Measurements from ENCODE around the gene CLCN5.

Gene CLCN5

DNA sequence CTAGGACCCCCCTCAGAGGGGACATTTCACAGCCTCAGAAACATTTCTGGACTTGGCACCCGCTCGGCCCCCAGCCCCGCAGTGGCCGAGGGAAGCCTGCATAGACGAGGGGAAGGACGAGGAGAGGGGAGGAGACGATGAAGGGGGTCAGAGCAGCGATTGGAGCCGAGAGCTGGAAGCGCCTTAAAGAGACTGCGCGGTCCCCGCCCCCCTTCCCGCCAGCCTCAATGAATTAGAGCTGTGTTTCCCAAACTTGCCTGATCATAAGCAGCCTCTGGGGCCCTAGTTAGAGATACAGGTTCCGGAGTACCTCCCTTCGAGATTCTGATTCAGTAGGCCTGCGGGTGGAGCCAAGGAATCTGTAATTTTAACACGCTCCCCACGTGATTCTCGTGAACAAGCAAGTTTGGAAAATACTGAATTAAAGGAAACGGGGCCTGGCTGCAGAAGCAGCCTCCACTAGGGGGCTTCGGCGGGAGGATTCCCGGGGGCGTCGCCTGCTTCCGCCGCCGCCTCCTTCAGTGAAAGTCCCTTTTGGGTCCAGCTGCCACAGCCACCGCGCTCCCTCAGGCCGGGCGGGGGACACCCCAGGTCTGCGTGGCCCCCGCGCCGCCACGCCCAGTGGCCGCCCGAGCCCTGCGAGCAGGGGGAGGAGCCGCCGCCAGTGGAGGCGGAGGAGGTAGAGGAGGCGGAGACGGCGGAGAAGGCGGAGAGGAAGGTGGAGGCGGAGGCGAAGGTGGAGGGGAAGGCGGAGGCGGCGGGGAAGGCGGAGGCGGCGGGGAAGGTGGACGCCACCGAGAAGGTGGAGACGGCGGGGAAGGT lies 43.4 kb upstream of the CLCN5 start, which contains the start of gene USP27X:
Gene USP27X, plus strand, starts transcription at position 651 of the 822 bp plus-strand sequence. CDS start 824 bp downstream, outside the sequence.
- TF ChIP-seq, protein P1, sequence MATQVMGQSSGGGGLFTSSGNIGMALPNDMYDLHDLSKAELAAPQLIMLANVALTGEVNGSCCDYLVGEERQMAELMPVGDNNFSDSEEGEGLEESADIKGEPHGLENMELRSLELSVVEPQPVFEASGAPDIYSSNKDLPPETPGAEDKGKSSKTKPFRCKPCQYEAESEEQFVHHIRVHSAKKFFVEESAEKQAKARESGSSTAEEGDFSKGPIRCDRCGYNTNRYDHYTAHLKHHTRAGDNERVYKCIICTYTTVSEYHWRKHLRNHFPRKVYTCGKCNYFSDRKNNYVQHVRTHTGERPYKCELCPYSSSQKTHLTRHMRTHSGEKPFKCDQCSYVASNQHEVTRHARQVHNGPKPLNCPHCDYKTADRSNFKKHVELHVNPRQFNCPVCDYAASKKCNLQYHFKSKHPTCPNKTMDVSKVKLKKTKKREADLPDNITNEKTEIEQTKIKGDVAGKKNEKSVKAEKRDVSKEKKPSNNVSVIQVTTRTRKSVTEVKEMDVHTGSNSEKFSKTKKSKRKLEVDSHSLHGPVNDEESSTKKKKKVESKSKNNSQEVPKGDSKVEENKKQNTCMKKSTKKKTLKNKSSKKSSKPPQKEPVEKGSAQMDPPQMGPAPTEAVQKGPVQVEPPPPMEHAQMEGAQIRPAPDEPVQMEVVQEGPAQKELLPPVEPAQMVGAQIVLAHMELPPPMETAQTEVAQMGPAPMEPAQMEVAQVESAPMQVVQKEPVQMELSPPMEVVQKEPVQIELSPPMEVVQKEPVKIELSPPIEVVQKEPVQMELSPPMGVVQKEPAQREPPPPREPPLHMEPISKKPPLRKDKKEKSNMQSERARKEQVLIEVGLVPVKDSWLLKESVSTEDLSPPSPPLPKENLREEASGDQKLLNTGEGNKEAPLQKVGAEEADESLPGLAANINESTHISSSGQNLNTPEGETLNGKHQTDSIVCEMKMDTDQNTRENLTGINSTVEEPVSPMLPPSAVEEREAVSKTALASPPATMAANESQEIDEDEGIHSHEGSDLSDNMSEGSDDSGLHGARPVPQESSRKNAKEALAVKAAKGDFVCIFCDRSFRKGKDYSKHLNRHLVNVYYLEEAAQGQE (IDR thresholded peaks at IDR 0.05; ENCODE audit: low read depth), result no peak
- TF ChIP-seq TEAD4 (IDR thresholded peaks at IDR 0.05) (no peak), CEBPB (IDR thresholded peaks at IDR 0.05) (no peak), TCF12 (IDR thresholded peaks at IDR 0.05; ENCODE audit: low read depth) (no peak), RAD21 (IDR thresholded peaks at IDR 0.05; ENCODE audit: low read depth) (no peak), ZBTB7A (IDR thresholded peaks at IDR 0.05; ENCODE audit: low read depth) (no peak), EGR1 (IDR thresholded peaks at IDR 0.05) (peak; percentile 66; the same call in 1 of the 2 replicates), YY1 (IDR thresholded peaks at IDR 0.05; ENCODE audit: low read depth) (no peak)
- TF ChIP-seq, protein P2, sequence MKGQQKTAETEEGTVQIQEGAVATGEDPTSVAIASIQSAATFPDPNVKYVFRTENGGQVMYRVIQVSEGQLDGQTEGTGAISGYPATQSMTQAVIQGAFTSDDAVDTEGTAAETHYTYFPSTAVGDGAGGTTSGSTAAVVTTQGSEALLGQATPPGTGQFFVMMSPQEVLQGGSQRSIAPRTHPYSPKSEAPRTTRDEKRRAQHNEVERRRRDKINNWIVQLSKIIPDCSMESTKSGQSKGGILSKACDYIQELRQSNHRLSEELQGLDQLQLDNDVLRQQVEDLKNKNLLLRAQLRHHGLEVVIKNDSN (IDR thresholded peaks at IDR 0.05), result peak; percentile 67

DNA sequence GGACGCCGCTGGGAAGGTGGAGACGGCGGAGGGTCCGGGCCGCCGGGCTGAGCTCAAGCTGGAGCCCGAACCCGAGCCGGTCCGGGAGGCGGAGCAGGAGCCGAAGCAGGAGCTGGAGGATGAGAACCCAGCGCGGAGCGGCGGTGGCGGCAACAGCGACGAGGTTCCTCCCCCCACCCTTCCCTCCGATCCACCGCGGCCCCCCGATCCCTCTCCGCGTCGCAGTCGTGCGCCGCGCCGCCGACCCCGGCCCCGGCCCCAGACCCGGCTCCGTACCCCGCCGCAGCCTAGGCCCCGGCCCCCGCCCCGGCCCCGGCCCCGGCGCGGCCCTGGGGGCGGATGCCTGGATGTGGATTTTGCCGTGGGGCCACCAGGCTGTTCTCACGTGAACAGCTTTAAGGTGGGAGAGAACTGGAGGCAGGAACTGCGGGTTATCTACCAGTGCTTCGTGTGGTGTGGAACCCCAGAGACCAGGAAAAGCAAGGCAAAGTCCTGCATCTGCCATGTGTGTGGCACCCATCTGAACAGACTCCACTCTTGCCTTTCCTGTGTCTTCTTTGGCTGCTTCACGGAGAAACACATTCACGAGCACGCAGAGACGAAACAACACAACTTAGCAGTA lies 42.6 kb upstream of the CLCN5 start:
- TF ChIP-seq FOXM1 (IDR thresholded peaks at IDR 0.05; ENCODE audit: borderline replicate concordance, low read depth) (no peak), NFIC (IDR thresholded peaks at IDR 0.05) (no peak), YY1 (IDR thresholded peaks at IDR 0.05; ENCODE audit: low read depth) (no peak), EGR1 (IDR thresholded peaks at IDR 0.05) (no peak), TAF1 (IDR thresholded peaks at IDR 0.05; ENCODE audit: low read depth) (no peak), ZBTB7A (IDR thresholded peaks at IDR 0.05; ENCODE audit: low read depth) (no peak), CEBPB (IDR thresholded peaks at IDR 0.05) (no peak), TEAD4 (IDR thresholded peaks at IDR 0.05) (no peak), EP300 (IDR thresholded peaks at IDR 0.05; ENCODE audit: borderline replicate concordance) (no peak), RAD21 (IDR thresholded peaks at IDR 0.05; ENCODE audit: low read depth) (no peak), CREB1 (IDR thresholded peaks at IDR 0.05; ENCODE audit: low read depth) (no peak), TCF12 (IDR thresholded peaks at IDR 0.05; ENCODE audit: low read depth) (no peak)
- TF ChIP-seq, protein P1 (IDR thresholded peaks at IDR 0.05; ENCODE audit: low read depth), result no peak
- TF ChIP-seq, protein P2 (IDR thresholded peaks at IDR 0.05), result no peak
- TF ChIP-seq, protein P3, sequence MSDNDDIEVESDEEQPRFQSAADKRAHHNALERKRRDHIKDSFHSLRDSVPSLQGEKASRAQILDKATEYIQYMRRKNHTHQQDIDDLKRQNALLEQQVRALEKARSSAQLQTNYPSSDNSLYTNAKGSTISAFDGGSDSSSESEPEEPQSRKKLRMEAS (IDR thresholded peaks at IDR 0.05), result no peak

DNA sequence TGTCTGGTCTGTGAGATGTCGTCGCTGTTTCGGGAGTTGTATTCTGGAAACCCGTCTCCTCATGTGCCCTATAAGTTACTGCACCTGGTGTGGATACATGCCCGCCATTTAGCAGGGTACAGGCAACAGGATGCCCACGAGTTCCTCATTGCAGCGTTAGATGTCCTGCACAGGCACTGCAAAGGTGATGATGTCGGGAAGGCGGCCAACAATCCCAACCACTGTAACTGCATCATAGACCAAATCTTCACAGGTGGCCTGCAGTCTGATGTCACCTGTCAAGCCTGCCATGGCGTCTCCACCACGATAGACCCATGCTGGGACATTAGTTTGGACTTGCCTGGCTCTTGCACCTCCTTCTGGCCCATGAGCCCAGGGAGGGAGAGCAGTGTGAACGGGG lies 41.7 kb upstream of the CLCN5 start:
- TF ChIP-seq CREB1 (IDR thresholded peaks at IDR 0.05; ENCODE audit: low read depth) (no peak), RAD21 (IDR thresholded peaks at IDR 0.05; ENCODE audit: low read depth) (no peak), EGR1 (IDR thresholded peaks at IDR 0.05) (no peak), NFIC (IDR thresholded peaks at IDR 0.05) (no peak), TAF1 (IDR thresholded peaks at IDR 0.05; ENCODE audit: low read depth) (no peak), CEBPB (IDR thresholded peaks at IDR 0.05) (no peak), TEAD4 (IDR thresholded peaks at IDR 0.05) (no peak), YY1 (IDR thresholded peaks at IDR 0.05; ENCODE audit: low read depth) (no peak), ZBTB7A (IDR thresholded peaks at IDR 0.05; ENCODE audit: low read depth) (no peak), EP300 (IDR thresholded peaks at IDR 0.05; ENCODE audit: borderline replicate concordance) (no peak), FOXM1 (IDR thresholded peaks at IDR 0.05; ENCODE audit: borderline replicate concordance, low read depth) (no peak), TCF12 (IDR thresholded peaks at IDR 0.05; ENCODE audit: low read depth) (no peak)
- TF ChIP-seq, protein P3 (IDR thresholded peaks at IDR 0.05), result no peak
- TF ChIP-seq, protein P1 (IDR thresholded peaks at IDR 0.05; ENCODE audit: low read depth), result no peak
- TF ChIP-seq, protein P2 (IDR thresholded peaks at IDR 0.05), result no peak
